Parathyroid adenoma (tissue), 2 donors: ENCODE data around the gene TLCD3A.

ENCODE experiments used
- H2AFZ ChIP-seq: fragments of 300-600 bp; sonication (generic); one replicate; pipeline ENCODE4 v1.7.0; 2017; ENCODE audit warnings: antibody characterized with exemption, mild to moderate bottlenecking
- H3K27ac ChIP-seq: fragments of 300-600 bp; sonication (generic); one replicate; pipeline ENCODE4 v1.7.0; 2017
- H3K27me3 ChIP-seq: fragments of 300-600 bp; sonication (generic); one replicate; pipeline ENCODE4 v1.7.0; 2017; ENCODE audit warnings: low read length; ENCODE audit not compliant: control insufficient read depth, insufficient read depth
- H3K36me3 ChIP-seq: fragments of 300-600 bp; sonication (generic); one replicate; pipeline ENCODE4 v1.7.0; 2017; ENCODE audit warnings: low read length; ENCODE audit not compliant: control insufficient read depth, insufficient read depth
- H3K4me1 ChIP-seq: fragments of 300-600 bp; sonication (generic); one replicate; pipeline ENCODE4 v1.7.0; 2017; ENCODE audit warnings: control low read depth
- H3K4me2 ChIP-seq: fragments of 300-600 bp; sonication (generic); one replicate; pipeline ENCODE4 v1.7.0; 2017; ENCODE audit warnings: low read length
- H3K4me3 ChIP-seq: fragments of 300-600 bp; sonication (generic); one replicate; pipeline ENCODE4 v1.7.0; 2017; ENCODE audit warnings: low read depth, low read length
- H3K79me2 ChIP-seq: fragments of 300-600 bp; sonication (generic); one replicate; pipeline ENCODE4 v1.7.0; 2017; ENCODE audit warnings: control low read depth
- H3K9ac ChIP-seq: fragments of 300-600 bp; sonication (generic); one replicate; pipeline ENCODE4 v1.7.0; 2017; ENCODE audit warnings: mild to moderate bottlenecking
- H3K9me3 ChIP-seq: fragments of 300-600 bp; sonication (generic); one replicate; pipeline ENCODE4 v1.7.0; 2017; ENCODE audit warnings: low read length; ENCODE audit not compliant: control insufficient read depth
- CTCF ChIP-seq: fragments of 300-600 bp; sonication (generic); IDR thresholded peaks from one replicate; pipeline ENCODE4 v1.7.0; 2017; ENCODE audit warnings: antibody characterized with exemption, mild to moderate bottlenecking
- donor health status: primary hyperparathyroidism.

Gene TLCD3A

GRCh38 chr17:750431-751037 is 18.1 kb downstream of the TLCD3A start:
- Histone ChIP-seq H3K27me3 (no peaks in the 10 kb centered on the region), H3K27ac (no peak overlapping the region), H3K4me2 (peak overlapping the region; percentile 99), H3K9ac (no peak overlapping the region), H3K9me3 (no peaks in the 10 kb centered on the region), H3K79me2 (peaks cover 4% of the 10 kb centered on the region), H3K4me3 (no peak overlapping the region), H2AFZ (no peak overlapping the region), H3K36me3 (no peaks in the 10 kb centered on the region), H3K4me1 (peaks cover 5% of the 10 kb centered on the region)
- TF ChIP-seq CTCF = no peak

GRCh38 chr17:751269-752001 is 19.0 kb downstream of the TLCD3A start:
- no peak overlapping the region for H3K27ac ChIP-seq
- peak overlapping the region; percentile 97 for H2AFZ ChIP-seq
- peak overlapping the region; percentile 99 for H3K4me2 ChIP-seq
- H3K27me3 ChIP-seq = no peaks in the 10 kb centered on the region
- H3K4me3 ChIP-seq = peak overlapping the region; percentile 73
- TF ChIP-seq CTCF = no peak
- no peaks in the 10 kb centered on the region for H3K36me3 ChIP-seq
- H3K9me3 ChIP-seq = no peaks in the 10 kb centered on the region
- H3K4me1 ChIP-seq = peaks cover 5% of the 10 kb centered on the region
- peaks cover 4% of the 10 kb centered on the region for H3K79me2 ChIP-seq
- peak overlapping the region; percentile 59 for H3K9ac ChIP-seq

GRCh38 chr17:752002-752619 is 19.7 kb downstream of the TLCD3A start, which contains the start of gene GEMIN4:
Gene GEMIN4 (minus strand): TSS chr17:752264. CDS start chr17:752142, 122 bp downstream.
- Histone ChIP-seq H3K4me3 (peak within 1 kb of the TSS; percentile 73), H3K27ac (peak within 1 kb of the TSS; percentile 18), H3K79me2 (peaks cover 4% of the 10 kb centered on the region), H3K36me3 (no peaks in the 10 kb centered on the region), H3K27me3 (no peaks in the 10 kb centered on the region), H3K9me3 (no peaks in the 10 kb centered on the region), H3K9ac (peak within 1 kb of the TSS; percentile 59), H3K4me1 (peaks cover 5% of the 10 kb centered on the region), H2AFZ (peak within 1 kb of the TSS; percentile 97), H3K4me2 (peak within 1 kb of the TSS; percentile 99)
- peak; percentile 97 for TF ChIP-seq CTCF

- Histone ChIP-seq H3K79me2 (peaks cover 4% of the 10 kb centered on the region), H2AFZ (peak overlapping the region; percentile 97), H3K27me3 (no peaks in the 10 kb centered on the region), H3K9me3 (no peaks in the 10 kb centered on the region), H3K4me1 (peaks cover 5% of the 10 kb centered on the region), H3K36me3 (no peaks in the 10 kb centered on the region), H3K4me3 (peak overlapping the region; percentile 73), H3K27ac (peak overlapping the region; percentile 18), H3K4me2 (peak overlapping the region; percentile 99), H3K9ac (peak overlapping the region; percentile 59)
- TF ChIP-seq CTCF = no peak
These were observed 20.3 kb downstream of the TLCD3A start for GRCh38 chr17:752620-753219.
